IMR-90 (cell line): ENCODE data around the gene MTCL1. TPM values are rescaled to one million over a fixed set of nuclear protein-coding genes. Genes with fewer than 3 reads are reported as not detected.

Source experiments
- ATAC-seq: fragments of 200-7000 bp; cut with Tn5 transposase; 2 replicates; pipeline ENCODE4 v1.9.1; 2020; ENCODE audit warnings: low read depth, mild to moderate bottlenecking, moderate library complexity
- BruUV-seq: library from RNA; stranded (reverse); fragments of 400-500 nt; replicated peaks from 2 replicates; lab custom pipeline; 2021; lab: Mats Ljungman, UMichigan
- CTCF ChIA-PET: fragments of 300-600 bp; formaldehyde crosslinking; extraction: SDS; loops from one replicate; lab custom pipeline; 2021; ENCODE audit warnings: antibody characterized with exemption; lab: Yijun Ruan, JAX
- POLR2A ChIA-PET: fragments of 300-600 bp; sonication (Branson Sonifier 250); formaldehyde crosslinking; loops from one replicate; lab custom pipeline; 2022; ENCODE audit warnings: antibody characterized with exemption; ENCODE audit not compliant: unreplicated experiment; lab: Charles Lee
- DNase-seq: peaks from one replicate; pipeline ENCODE4 v3.0.0; 2013
- H2AFZ ChIP-seq: replicated peaks from 2 replicates; pipeline ENCODE3; 2013; ENCODE audit warnings: low read length, mild to moderate bottlenecking; ENCODE audit not compliant: poor library complexity
- H2AK5ac ChIP-seq: 2 replicates; pipeline ENCODE4 v1.6.1; 2013; ENCODE audit warnings: low read depth, low read length, inconsistent platforms
- H2AK9ac ChIP-seq: replicated peaks from 2 replicates; pipeline ENCODE3; 2013; ENCODE audit warnings: mild to moderate bottlenecking, low read depth, low read length, moderate library complexity; ENCODE audit not compliant: poor library complexity
- H2BK120ac ChIP-seq: 2 replicates; pipeline ENCODE4 v1.6.1; 2013; ENCODE audit warnings: low read depth, low read length, inconsistent platforms
- H2BK15ac ChIP-seq: 3 replicates; pipeline ENCODE4 v1.6.1; 2013; ENCODE audit warnings: low read depth, low read length, inconsistent platforms
- H2BK20ac ChIP-seq: 2 replicates; pipeline ENCODE4 v1.6.1; 2013; ENCODE audit warnings: low read depth, mild to moderate bottlenecking, inconsistent platforms, low read length, moderate library complexity
- H2BK5ac ChIP-seq: 2 replicates; pipeline ENCODE4 v1.6.1; 2013; ENCODE audit warnings: mild to moderate bottlenecking, low read depth, low read length, inconsistent platforms; ENCODE audit not compliant: poor library complexity, severe bottlenecking
- H3K14ac ChIP-seq: replicated peaks from 2 replicates; pipeline ENCODE4 v1.6.1; 2013; ENCODE audit warnings: low read depth, low read length, inconsistent platforms
- H3K18ac ChIP-seq: 2 replicates; pipeline ENCODE4 v1.6.1; 2013; ENCODE audit warnings: low read depth, low read length, control low read depth
- H3K23ac ChIP-seq: 2 replicates; pipeline ENCODE4 v1.6.1; 2013; ENCODE audit warnings: low read depth, low read length, inconsistent platforms
- H3K27ac ChIP-seq: 2 replicates; pipeline ENCODE4 v1.5.1; 2013; ENCODE audit warnings: mild to moderate bottlenecking, control low read depth, low read length; ENCODE audit not compliant: insufficient read depth
- H3K27me3 ChIP-seq: 2 replicates; pipeline ENCODE4 v1.6.1; 2013; ENCODE audit warnings: low read length; ENCODE audit not compliant: control insufficient read depth, insufficient read depth
- H3K36me3 ChIP-seq: 2 replicates; pipeline ENCODE4 v1.6.1; 2013; ENCODE audit warnings: low read length, mixed read lengths; ENCODE audit not compliant: control insufficient read depth, insufficient read depth
- H3K4ac ChIP-seq: 2 replicates; pipeline ENCODE4 v1.6.1; 2013; ENCODE audit warnings: low read depth, low read length, inconsistent platforms
- H3K4me1 ChIP-seq: 2 replicates; pipeline ENCODE4 v1.6.1; 2013; ENCODE audit warnings: low read length, mixed read lengths; ENCODE audit not compliant: control insufficient read depth, insufficient read depth
- H3K4me2 ChIP-seq: 2 replicates; pipeline ENCODE4 v1.6.1; 2013; ENCODE audit warnings: low read depth, mild to moderate bottlenecking, control low read depth, low read length, moderate library complexity
- H3K4me3 ChIP-seq: 2 replicates; pipeline ENCODE4 v1.5.1; 2013; ENCODE audit warnings: low read depth, mild to moderate bottlenecking, control low read depth, low read length, moderate library complexity; ENCODE audit not compliant: insufficient read depth
- H3K56ac ChIP-seq: 2 replicates; pipeline ENCODE4 v1.6.1; 2013; ENCODE audit warnings: low read length, inconsistent platforms; ENCODE audit not compliant: insufficient read depth; ENCODE audit errors: extremely low read depth
- H3K79me1 ChIP-seq, 2 experiments: 2 replicates each; pipeline ENCODE4 v1.6.1; 2013; ENCODE audit warnings: low read length in 2 of 2, inconsistent platforms in 1 of 2, low read depth in 1 of 2
- H3K9ac ChIP-seq: 2 replicates; pipeline ENCODE4 v1.6.1; 2013; ENCODE audit warnings: low read depth, low read length, control low read depth
- H3K9me1 ChIP-seq: 2 replicates; pipeline ENCODE4 v1.6.1; 2013; ENCODE audit warnings: low read length, inconsistent platforms; ENCODE audit not compliant: insufficient read depth
- H3K9me3 ChIP-seq: 2 replicates; pipeline ENCODE4 v1.6.1; 2013; ENCODE audit warnings: low read length; ENCODE audit not compliant: control insufficient read depth, insufficient read depth
- H4K20me1 ChIP-seq: 2 replicates; pipeline ENCODE4 v1.6.1; 2013; ENCODE audit warnings: low read length, inconsistent platforms; ENCODE audit not compliant: insufficient read depth
- H4K5ac ChIP-seq: 2 replicates; pipeline ENCODE4 v1.6.1; 2013; ENCODE audit warnings: mild to moderate bottlenecking, low read depth, low read length, control low read depth
- H4K8ac ChIP-seq, 2 experiments: 2 replicates each; pipeline ENCODE4 v1.6.1; 2013; ENCODE audit warnings: low read depth in 2 of 2, low read length in 2 of 2, control low read depth in 1 of 2, inconsistent platforms in 1 of 2
- H4K91ac ChIP-seq: 2 replicates; pipeline ENCODE4 v1.6.1; 2013; ENCODE audit warnings: low read depth, low read length, inconsistent platforms; ENCODE audit not compliant: insufficient read depth
- CHD1 ChIP-seq: IDR thresholded peaks from 2 replicates; pipeline ENCODE4 v1.6.1; 2012; ENCODE audit warnings: low read depth, low read length, improper control_type of control experiment
- FOS ChIP-seq: fragments of 150-350 bp; IDR thresholded peaks from 2 replicates; pipeline ENCODE4 v1.6.1; 2016; ENCODE audit warnings: low read depth, low read length
- NFE2L2 ChIP-seq: fragments of 150-350 bp; IDR thresholded peaks from 2 replicates; pipeline ENCODE4 v1.6.1; 2016; ENCODE audit warnings: low read depth, mild to moderate bottlenecking, low read length
- RCOR1 ChIP-seq: IDR thresholded peaks from 2 replicates; pipeline ENCODE4 v1.6.1; 2012; ENCODE audit warnings: mild to moderate bottlenecking, low read length, improper control_type of control experiment; ENCODE audit not compliant: insufficient replicate concordance
- WGBS, 2 experiments: methylation state at CpG; one replicate each; pipeline versions ENCODE4 v1.1.5 to v1.1.7; 2013; ENCODE audit warnings: missing lambda C conversion rate in 2 of 2; ENCODE audit not compliant: insufficient read length in 1 of 2; ENCODE audit errors: extremely low coverage in 2 of 2; 5-methylcytosine and 5-hydroxymethylcytosine counted together
- dilution Hi-C: fragments of 300-500 bp; cut with HindIII; formaldehyde crosslinking; loops from one replicate; pipeline ENCODE4 v1.14.3; 2018; ENCODE audit warnings: low sequenced_read_pairs; ENCODE audit not compliant: unreplicated experiment
- in situ Hi-C: fragments of 300-500 bp; cut with MboI; formaldehyde crosslinking; loops from 3 replicates; pipeline ENCODE4 v1.14.3; 2019; ENCODE audit warnings: low sequenced_read_pairs, inconsistent platforms, mixed read lengths
- intact Hi-C: fragments of 100-400 bp; cut with micrococcal nuclease; formaldehyde crosslinking; loops from 2 replicates; pipeline ENCODE4 v1.10.0; 2022
- polyA plus RNA-seq, 3 experiments: library from polyadenylated mRNA; depleted of rRNA; stranded (reverse); fragments of >200 nt; gene quantifications; 2 replicates each; pipeline ENCODE4 v1.2.3, GENCODE V29; 2012; ENCODE audit warnings: low replicate concordance in 1 of 3
- total RNA-seq: library from RNA; depleted of rRNA; stranded (reverse); fragments of >200 nt; gene quantifications from 2 replicates; pipeline ENCODE4 v1.2.3, GENCODE V29; 2012
- TF ChIP-seq, protein P1 (sequence below): conservative IDR thresholded peaks from 2 replicates; pipeline ENCODE4 v1.5.1; 2012; ENCODE audit warnings: mild to moderate bottlenecking, low read depth, low read length, improper control_type of control experiment

Gene MTCL1
- total and polyA plus RNA-seq, 2 of the 4 experiments (the other 2 are of a cell fraction), result 29.0 to 45.3 TPM

DNA sequence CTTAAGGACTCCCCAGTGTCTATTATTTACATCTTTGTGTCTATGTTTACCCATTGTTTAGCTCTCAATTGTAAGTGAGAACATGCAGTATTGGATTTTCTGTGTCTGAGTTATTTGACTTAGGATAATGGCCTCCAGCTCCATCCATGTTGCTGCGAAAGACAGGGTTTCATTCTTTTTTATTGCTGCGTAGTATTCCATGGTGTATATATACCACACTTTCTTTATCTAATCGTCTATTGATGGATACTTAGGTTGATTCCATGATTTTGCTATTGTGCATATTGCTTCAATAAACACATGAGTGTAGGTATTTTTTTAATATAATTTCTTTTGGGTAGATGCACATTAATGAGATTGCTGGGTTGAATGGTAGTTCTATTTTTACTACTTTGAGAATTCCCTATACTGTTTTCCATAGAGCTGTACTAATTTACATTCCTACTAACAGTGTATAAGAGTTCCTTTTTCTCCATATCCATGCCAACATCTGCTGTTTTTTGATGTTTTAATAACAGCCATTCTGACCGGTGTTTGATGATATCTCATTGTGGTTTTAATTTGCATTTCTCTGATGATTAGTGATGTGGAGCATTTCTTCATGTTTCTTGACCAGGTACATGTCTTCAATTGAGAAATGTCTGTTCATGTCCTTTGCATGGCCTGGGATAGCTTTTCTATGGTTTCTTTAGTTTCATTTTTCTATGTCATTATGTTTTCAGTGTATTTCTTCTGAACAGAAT, 21.8 kb downstream of the MTCL1 start:
- no peak overlapping the region for H4K91ac ChIP-seq
- H4K5ac ChIP-seq, result no peak overlapping the region
- ATAC-seq (no peak), DNase-seq (no peak)
- H4K20me1 ChIP-seq, result peaks cover 25% of the 10 kb centered on the region; the same call in 1 of the 2 replicates
- intact Hi-C loops (no loop called here), dilution Hi-C loops (no loop called here), in situ Hi-C loops (no loop called here)
- H2AFZ ChIP-seq, result no peak overlapping the region
- CTCF ChIA-PET, result no interaction called here
- H3K14ac ChIP-seq, result no peak overlapping the region
- H3K9me3 ChIP-seq, result no peaks in the 10 kb centered on the region
- no peak overlapping the region for H2AK9ac ChIP-seq
- POLR2A ChIA-PET, result interaction anchor here (0.6 to 0.8 kb wide), 2 partner anchors 18 to 455 kb away, joined by 3 to 4 read pairs; no protein-coding TSS in a partner anchor
- no CpG with 5 or more reads among the region's 4 CpGs for WGBS, 2 experiments
- H3K4me2 ChIP-seq, result peak overlapping the region; percentile 38
- H3K9ac ChIP-seq, result no peak overlapping the region
- no peak overlapping the region for H2BK15ac ChIP-seq
- H2BK20ac ChIP-seq, result no peak overlapping the region
- peaks cover 32 to 65% of the 10 kb centered on the region in 2 experiments for H3K79me1 ChIP-seq
- peak overlapping the region; percentile 17 for H2BK5ac ChIP-seq
- H2AK5ac ChIP-seq, result no peak overlapping the region
- H3K27me3 ChIP-seq, result no peaks in the 10 kb centered on the region
- TF ChIP-seq NFE2L2, result no peak
- no peak for TF ChIP-seq CHD1
- TF ChIP-seq RCOR1, result no peak
- TF ChIP-seq, protein P1, sequence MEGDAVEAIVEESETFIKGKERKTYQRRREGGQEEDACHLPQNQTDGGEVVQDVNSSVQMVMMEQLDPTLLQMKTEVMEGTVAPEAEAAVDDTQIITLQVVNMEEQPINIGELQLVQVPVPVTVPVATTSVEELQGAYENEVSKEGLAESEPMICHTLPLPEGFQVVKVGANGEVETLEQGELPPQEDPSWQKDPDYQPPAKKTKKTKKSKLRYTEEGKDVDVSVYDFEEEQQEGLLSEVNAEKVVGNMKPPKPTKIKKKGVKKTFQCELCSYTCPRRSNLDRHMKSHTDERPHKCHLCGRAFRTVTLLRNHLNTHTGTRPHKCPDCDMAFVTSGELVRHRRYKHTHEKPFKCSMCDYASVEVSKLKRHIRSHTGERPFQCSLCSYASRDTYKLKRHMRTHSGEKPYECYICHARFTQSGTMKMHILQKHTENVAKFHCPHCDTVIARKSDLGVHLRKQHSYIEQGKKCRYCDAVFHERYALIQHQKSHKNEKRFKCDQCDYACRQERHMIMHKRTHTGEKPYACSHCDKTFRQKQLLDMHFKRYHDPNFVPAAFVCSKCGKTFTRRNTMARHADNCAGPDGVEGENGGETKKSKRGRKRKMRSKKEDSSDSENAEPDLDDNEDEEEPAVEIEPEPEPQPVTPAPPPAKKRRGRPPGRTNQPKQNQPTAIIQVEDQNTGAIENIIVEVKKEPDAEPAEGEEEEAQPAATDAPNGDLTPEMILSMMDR, result no peak
- TF ChIP-seq FOS, result no peak
- H3K56ac ChIP-seq, result no peak overlapping the region
- H4K8ac ChIP-seq, result no peak overlapping the region
- H3K23ac ChIP-seq, result no peak overlapping the region
- H2BK120ac ChIP-seq, result no peak overlapping the region
- H3K4me1 ChIP-seq, result peaks cover 7% of the 10 kb centered on the region
- BruUV-seq, result no TSS peak
- peaks cover 10% of the 10 kb centered on the region for H3K9me1 ChIP-seq
- H3K18ac ChIP-seq, result no peak overlapping the region
- H3K36me3 ChIP-seq, result peaks cover 24% of the 10 kb centered on the region
- no peak overlapping the region for H3K27ac ChIP-seq
- H3K4ac ChIP-seq, result no peak overlapping the region
- H3K4me3 ChIP-seq, result no peak overlapping the region
